PC-9 (cell line): ENCODE data around the gene RRBP1. TPM values are rescaled to one million over a fixed set of nuclear protein-coding genes. Genes with fewer than 3 reads are reported as not detected.

ENCODE experiments used
- BruUV-seq: library from RNA; stranded (reverse); fragments of 400-500 nt; replicated peaks from 2 replicates; lab custom pipeline; 2021; lab: Mats Ljungman, UMichigan
- CTCF ChIA-PET: fragments of 300-600 bp; sonication (Branson Sonifier 250); formaldehyde crosslinking; loops from one replicate; lab custom pipeline; 2022; ENCODE audit warnings: antibody characterized with exemption; lab: Charles Lee
- POLR2A ChIA-PET: fragments of 300-600 bp; sonication (Branson Sonifier 250); formaldehyde crosslinking; loops from one replicate; lab custom pipeline; 2022; ENCODE audit warnings: antibody characterized with exemption; ENCODE audit not compliant: unreplicated experiment; lab: Charles Lee
- DNase-seq, 2 experiments: peaks; one replicate each; pipeline versions ENCODE4 v3.0.0 to v3.0.0-alpha.2; 2015 to 2022; ENCODE audit warnings: mixed read lengths in 1 of 2
- H2AFZ ChIP-seq: fragments of 200-600 bp; sonication (generic); 2 replicates; pipeline ENCODE4 v1.8.1; 2017; ENCODE audit warnings: antibody characterized with exemption
- H3F3A ChIP-seq: fragments of 200-600 bp; sonication (generic); 2 replicates; pipeline ENCODE4 v1.8.1; 2017; ENCODE audit warnings: antibody characterized with exemption, mild to moderate bottlenecking, low read depth; ENCODE audit not compliant: insufficient read depth
- H3K27ac ChIP-seq: fragments of 200-600 bp; sonication (generic); 2 replicates; pipeline ENCODE4 v1.6.1; 2016; ENCODE audit warnings: mixed run types
- H3K27me3 ChIP-seq: fragments of 200-600 bp; sonication (generic); 2 replicates; pipeline ENCODE4 v1.6.1; 2016; ENCODE audit warnings: low read depth, mixed run types; ENCODE audit not compliant: insufficient read depth
- H3K36me3 ChIP-seq: fragments of 200-600 bp; sonication (generic); 2 replicates; pipeline ENCODE4 v1.6.1; 2016; ENCODE audit warnings: low read depth, mixed run types
- H3K4me1 ChIP-seq: fragments of 200-600 bp; sonication (generic); replicated peaks from 2 replicates; pipeline ENCODE4 v1.6.1; 2016; ENCODE audit warnings: mixed run types; ENCODE audit not compliant: insufficient read depth
- H3K4me2 ChIP-seq: fragments of 200-600 bp; sonication (generic); 2 replicates; pipeline ENCODE4 v1.6.1; 2017; ENCODE audit warnings: mixed run types
- H3K4me3 ChIP-seq: fragments of 200-600 bp; sonication (generic); 2 replicates; pipeline ENCODE4 v1.6.1; 2016; ENCODE audit warnings: mixed run types
- H3K79me2 ChIP-seq: fragments of 200-600 bp; sonication (generic); 2 replicates; pipeline ENCODE4 v1.6.1; 2017; ENCODE audit warnings: low read depth, mixed run types
- H3K9me2 ChIP-seq: fragments of 200-600 bp; sonication (generic); 2 replicates; pipeline ENCODE4 v1.8.1; 2017; ENCODE audit warnings: mild to moderate bottlenecking; ENCODE audit not compliant: insufficient read depth
- H3K9me3 ChIP-seq: fragments of 200-600 bp; sonication (generic); 2 replicates; pipeline ENCODE4 v1.8.1; 2016; ENCODE audit warnings: low read depth; ENCODE audit not compliant: insufficient read depth
- H4K20me1 ChIP-seq: fragments of 200-600 bp; sonication (generic); 2 replicates; pipeline ENCODE4 v1.8.1; 2017; ENCODE audit not compliant: insufficient read depth
- CTCF ChIP-seq: fragments of 200-600 bp; sonication (generic); conservative IDR thresholded peaks from 2 replicates; pipeline ENCODE4 v1.6.1; 2017; ENCODE audit warnings: mixed run types, antibody characterized with exemption, mild to moderate bottlenecking, moderate library complexity
- EZH2 ChIP-seq: fragments of 200-600 bp; sonication (generic); IDR thresholded peaks from 2 replicates; pipeline ENCODE4 v1.8.0; 2017; ENCODE audit warnings: antibody characterized with exemption, low read depth
- intact Hi-C: fragments of 100-400 bp; cut with micrococcal nuclease; formaldehyde crosslinking; loops from one replicate; pipeline ENCODE4 v1.10.0; 2022; ENCODE audit not compliant: unreplicated experiment
- total RNA-seq: library from RNA; stranded (reverse); gene quantifications from 2 replicates; pipeline ENCODE4 v1.2.3, GENCODE V29; 2021

RRBP1 gene
- total RNA-seq, 1 experiment from 2014 or later: 144 TPM

DNA sequence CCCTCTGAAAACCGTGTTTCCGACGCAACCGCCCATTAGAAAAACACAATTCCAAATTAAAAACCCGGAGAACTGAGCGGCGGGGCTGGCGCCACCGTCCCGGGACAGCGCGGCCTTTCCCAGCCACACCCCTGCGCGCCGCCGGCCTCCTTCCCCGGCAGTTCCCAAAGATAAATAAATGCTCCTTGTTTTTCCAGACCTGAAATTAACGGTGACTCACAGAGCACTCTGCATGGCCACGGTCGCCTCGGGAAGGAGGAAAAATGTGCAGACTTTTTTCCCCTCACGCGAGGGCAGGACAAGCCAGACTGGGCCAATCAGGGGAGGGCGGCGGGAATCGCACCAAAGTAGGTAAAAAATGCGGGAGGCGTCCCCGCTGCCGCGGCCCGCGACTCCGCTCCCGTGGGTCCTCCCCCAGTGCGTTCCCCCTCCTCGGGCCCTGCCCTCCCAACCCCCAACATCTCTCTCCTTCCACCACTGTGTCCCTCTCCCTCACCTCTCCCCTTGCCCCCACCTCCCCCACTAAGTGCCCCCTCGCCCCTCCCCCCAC is 113.0 kb downstream of the RRBP1 start:
- TF ChIP-seq EZH2 (no peak), CTCF (no peak)
- Histone ChIP-seq H3K9me3 (no peaks in the 10 kb centered on the region), H3K27me3 (no peaks in the 10 kb centered on the region), H3K79me2 (peaks cover 61% of the 10 kb centered on the region), H3K27ac (peak overlapping the region; percentile 84), H3K4me3 (peak overlapping the region; percentile 61), H4K20me1 (peaks cover 32% of the 10 kb centered on the region), H3K36me3 (peaks cover 12% of the 10 kb centered on the region; the same call in 1 of the 2 replicates), H2AFZ (peak overlapping the region; percentile 29; the same call in 1 of the 2 replicates), H3K4me1 (peaks cover 58% of the 10 kb centered on the region), H3K9me2 (no peaks in the 10 kb centered on the region), H3K4me2 (peak overlapping the region; percentile 90), H3F3A (peaks cover 29% of the 10 kb centered on the region; the same call in 1 of the 2 replicates)
- ChIA-PET POLR2A (interaction anchor here (0.6 to 1.8 kb wide), 5 partner anchors 9 to 402 kb away, joined by 3 to 78 read pairs (median 4); no protein-coding TSS in a partner anchor), CTCF (no interaction called here)
- BruUV-seq: TSS peak; percentile 72
- intact Hi-C loops: loop anchor here (1.0 to 2.0 kb wide), 5 partner anchors 12 to 400 kb away; partner anchors contain the start of genes MGME1, RRBP1 and SNX5
- DNase-seq: peak; percentile 92 to 94

DNA sequence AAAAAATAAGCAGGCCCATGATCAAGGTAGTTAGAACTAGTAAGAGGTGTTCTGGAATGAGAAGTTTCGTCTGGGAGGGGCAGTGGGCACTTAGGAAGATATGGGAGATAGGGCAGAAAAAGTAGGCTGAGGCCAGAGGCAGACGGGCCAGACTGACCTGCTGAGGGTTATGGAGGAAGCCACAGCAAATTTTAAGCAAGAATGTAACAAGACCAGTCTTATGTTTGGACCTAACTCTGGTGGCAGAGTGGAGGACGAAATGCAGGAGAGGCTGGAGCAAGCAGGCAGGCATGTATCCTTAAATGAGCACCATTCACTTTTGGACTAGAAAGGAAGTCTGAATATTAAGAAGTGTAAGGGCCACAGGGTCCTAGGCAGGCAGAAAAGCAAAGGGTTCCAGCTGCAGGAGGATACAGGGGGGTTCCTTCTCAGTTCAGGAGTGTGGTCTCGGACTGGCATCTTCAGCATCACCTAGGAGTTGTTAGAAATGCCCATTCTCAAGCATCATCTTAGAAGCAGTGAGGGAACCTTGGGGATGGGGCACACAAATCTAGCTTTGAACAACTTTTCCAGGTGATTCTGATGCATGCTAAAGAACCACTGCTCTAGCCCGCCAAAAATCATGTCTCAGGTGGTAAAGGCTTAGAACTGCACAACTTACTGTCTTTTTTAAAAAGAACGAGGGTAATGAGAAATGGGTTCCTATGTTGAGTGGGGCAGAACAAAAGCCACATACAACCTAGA is 113.8 kb downstream of the RRBP1 start:
- Histone ChIP-seq H2AFZ (peak overlapping the region; percentile 29; the same call in 1 of the 2 replicates), H3K9me2 (no peaks in the 10 kb centered on the region), H3K36me3 (0 out of 2 replicates have a peak, but pooled peaks cover 6% of the 10 kb centered on the region), H3K9me3 (no peaks in the 10 kb centered on the region), H3K4me2 (peak overlapping the region; percentile 90), H4K20me1 (peaks cover 24% of the 10 kb centered on the region), H3F3A (peaks cover 29% of the 10 kb centered on the region; the same call in 1 of the 2 replicates), H3K27ac (peak overlapping the region; percentile 84), H3K27me3 (no peaks in the 10 kb centered on the region), H3K4me1 (peaks cover 65% of the 10 kb centered on the region), H3K79me2 (peaks cover 52% of the 10 kb centered on the region), H3K4me3 (peak overlapping the region; percentile 61)
- peak; percentile 25 to 51 for DNase-seq
- CTCF ChIA-PET: no interaction called here
- no TSS peak for BruUV-seq
- POLR2A ChIA-PET: no interaction called here
- intact Hi-C loops: loop anchor here (2.0 kb wide), 2 partner anchors 37 to 401 kb away; partner anchors contain the start of genes MGME1 and SNX5
- TF ChIP-seq EZH2 (no peak), CTCF (no peak)

DNA sequence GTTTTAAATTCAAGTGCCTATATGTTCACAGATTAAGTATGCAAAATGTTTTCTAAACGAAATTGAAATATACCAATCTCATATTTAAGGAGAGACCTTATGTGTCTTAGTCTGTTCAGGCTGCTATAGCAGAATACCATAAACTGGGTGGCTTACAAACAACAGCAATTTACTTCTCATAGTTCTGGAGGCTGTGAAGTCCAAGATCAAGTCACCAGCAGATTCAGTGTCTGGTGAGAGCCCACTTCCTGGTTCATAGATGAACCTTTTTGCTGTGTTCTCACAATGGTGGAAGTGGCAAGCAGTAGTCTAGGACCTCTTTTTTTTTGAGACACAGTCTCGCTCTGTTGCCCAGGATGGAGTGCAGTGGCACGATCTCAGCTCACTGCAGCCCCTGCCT is 115.7 kb downstream of the RRBP1 start:
- intact Hi-C loops: no loop called here
- no peak for TF ChIP-seq CTCF
- no peak for TF ChIP-seq EZH2
- H3K9me2 ChIP-seq: no peaks in the 10 kb centered on the region
- H3K4me2 ChIP-seq: no peak overlapping the region
- H3K27ac ChIP-seq: no peak overlapping the region
- H3K4me3 ChIP-seq: no peak overlapping the region
- H3K4me1 ChIP-seq: peaks cover 65% of the 10 kb centered on the region
- BruUV-seq: no TSS peak
- DNase-seq: no peak
- no peaks in the 10 kb centered on the region for H3K27me3 ChIP-seq
- peaks cover 38% of the 10 kb centered on the region; the same call in 1 of the 2 replicates for H3F3A ChIP-seq
- H4K20me1 ChIP-seq: peaks cover 7% of the 10 kb centered on the region; the same call in 1 of the 2 replicates
- ChIA-PET POLR2A (no interaction called here), CTCF (interaction anchor here (0.7 kb wide), 1 partner anchor 68 kb away, joined by 5 read pairs; no protein-coding TSS in a partner anchor)
- H3K9me3 ChIP-seq: no peaks in the 10 kb centered on the region
- H3K79me2 ChIP-seq: peaks cover 34% of the 10 kb centered on the region
- no peaks in the 10 kb centered on the region for H3K36me3 ChIP-seq
- H2AFZ ChIP-seq: no peak overlapping the region
